H1 (cell line): Measurements from ENCODE around the gene CTTNBP2. TPM values are rescaled to one million over a fixed set of nuclear protein-coding genes. Genes with fewer than 3 reads are reported as not detected.

Source experiments
- CTCF ChIP-seq, 3 experiments: IDR thresholded peaks; 1 replicate in 2 of 3; 2 replicates in 1 of 3; pipeline versions ENCODE4 v1.5.1 to v1.6.1; 2011; ENCODE audit warnings: low read length in 3 of 3, mild to moderate bottlenecking in 3 of 3, inconsistent platforms in 2 of 3, low read depth in 1 of 3, moderate library complexity in 1 of 3; ENCODE audit not compliant: insufficient read depth in 1 of 3; ENCODE audit errors: control extremely low read depth in 1 of 3
- POLR2AphosphoS5 ChIP-seq: IDR thresholded peaks from 2 replicates; pipeline ENCODE4 v1.6.1; 2011; ENCODE audit warnings: low read depth, low read length
- RNF2 ChIP-seq: fragments of 200-900, 300-1000 bp; sonication (generic); IDR thresholded peaks from 2 replicates; pipeline ENCODE4 v1.7.1; 2016; ENCODE audit warnings: borderline replicate concordance, low read depth, mild to moderate bottlenecking, antibody characterized with exemption, low read length; ENCODE audit not compliant: poor library complexity, severe bottlenecking; ENCODE audit errors: missing control alignments
- SP1 ChIP-seq: IDR thresholded peaks from 2 replicates; pipeline ENCODE4 v1.6.1; 2011; ENCODE audit warnings: low read depth, low read length
- ZNF274 ChIP-seq: IDR thresholded peaks from 2 replicates; pipeline ENCODE4 v1.7.0; 2012; ENCODE audit warnings: low read length, borderline replicate concordance; ENCODE audit errors: extremely low read depth
- polyA plus RNA-seq, 7 experiments: library from polyadenylated mRNA; depleted of rRNA in 3 of 7; stranded (reverse) in 5 of 7; unstranded in 2 of 7; fragments of >200 nt in 5 of 7; fragments of 200-250 nt in 2 of 7; gene quantifications; 1 replicate in 5 of 7; 2 replicates in 1 of 7; 4 replicates in 1 of 7; pipeline versions ENCODE4 v1.2.1 to v1.2.3, GENCODE V29; 2011 to 2013; ENCODE audit warnings: missing spikeins in 2 of 7, mixed read lengths in 2 of 7
- total RNA-seq: library from RNA; stranded (reverse); fragmentation: NEBNext Ultra II Directional; extraction: Animal tissue kit (Norgen Biotek cat#: 25700); gene quantifications from 2 replicates; pipeline ENCODE4 v1.2.1, GENCODE V29; 2021

CTTNBP2 gene
- total and polyA plus RNA-seq, 2 of the 8 experiments (the other 6 are each of a cell fraction or from before 2014, with no cell fraction given): 15.3 to 35.1 TPM

GRCh38 chr7:117793976-117794375 is 79.3 kb downstream of the CTTNBP2 start (continued):
- TF ChIP-seq RNF2 (no peak), POLR2AphosphoS5 (no peak), CTCF (IDR thresholded peaks at IDR 0.05; ENCODE audit: control extremely low read depth in 1 of 3, insufficient read depth in 1 of 3, low read depth in 1 of 3, low read length in 3 of 3) (no peak), SP1 (no peak), ZNF274 (no peak)
